GM20431 (cell line): ENCODE data around the gene NEU1.
"Not testable (repeated sequence)": the region's sequence is repeated elsewhere in the genome, so short reads cannot be mapped to it uniquely, and the experiment has no call there.

Experiments
- in situ Hi-C: fragments of 300-500 bp; cut with MseI, MboI; formaldehyde crosslinking; loops from one replicate; pipeline ENCODE4 v1.15.0; 2020; ENCODE audit warnings: low sequenced_read_pairs; ENCODE audit not compliant: unreplicated experiment

Gene NEU1

DNA sequence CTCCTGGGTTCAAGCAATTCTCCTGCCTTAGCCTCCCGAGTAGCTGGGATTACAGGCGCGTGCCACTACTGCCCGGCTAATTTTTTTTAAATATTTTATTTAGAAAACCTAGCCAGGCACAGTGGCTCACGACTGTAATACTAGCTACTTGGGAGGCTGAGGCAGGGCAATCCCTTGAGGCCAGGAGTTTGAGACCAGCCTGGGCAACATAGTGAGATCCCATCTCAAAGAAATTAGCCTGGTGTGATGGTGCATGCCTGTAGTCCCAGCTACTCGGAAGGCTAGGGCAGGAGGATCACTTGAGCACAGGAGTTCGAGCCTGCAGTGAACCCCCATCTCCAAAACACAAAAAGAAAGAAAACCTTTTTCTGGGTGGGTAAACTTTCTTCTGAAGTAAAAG, 13.7 kb upstream of the NEU1 start:
- in situ Hi-C loops, result no loop called here

GRCh38 chr6:31875877-31876276, 13.3 kb upstream of the NEU1 start:
- in situ Hi-C loops, result no loop called here

- in situ Hi-C loops, result no loop called here
Measured at GRCh38 chr6:31874836-31875572, 12.4 kb upstream of the NEU1 start.

GRCh38 chr6:31874084-31874670, 11.6 kb upstream of the NEU1 start:
- in situ Hi-C loops, result no loop called here

- in situ Hi-C loops, result no loop called here
Measured at GRCh38 chr6:31871046-31871659, 8.5 kb upstream of the NEU1 start.

GRCh38 chr6:31870385-31870921, 7.8 kb upstream of the NEU1 start:
- in situ Hi-C loops, result no loop called here

DNA sequence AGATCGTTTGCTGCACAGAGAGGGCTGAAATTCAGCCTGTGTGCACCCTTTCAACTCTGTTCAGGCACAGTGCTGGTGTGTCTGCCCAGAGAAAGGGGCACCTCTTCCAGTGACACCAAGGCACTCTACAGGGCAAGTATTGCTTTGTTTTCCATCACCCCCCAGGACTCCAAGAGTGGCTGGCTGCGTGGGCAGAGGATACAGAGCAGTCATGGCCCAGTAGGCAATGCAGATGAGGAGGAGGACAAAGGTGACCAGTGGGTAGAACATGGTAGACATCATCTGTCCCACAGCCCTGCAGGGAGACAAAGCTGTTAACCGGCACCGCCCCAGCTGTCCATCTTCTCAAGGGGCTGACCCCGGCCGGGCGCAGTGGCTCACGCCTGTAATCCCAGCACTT, 6.7 kb upstream of the NEU1 start:
- in situ Hi-C loops, result no loop called here

DNA sequence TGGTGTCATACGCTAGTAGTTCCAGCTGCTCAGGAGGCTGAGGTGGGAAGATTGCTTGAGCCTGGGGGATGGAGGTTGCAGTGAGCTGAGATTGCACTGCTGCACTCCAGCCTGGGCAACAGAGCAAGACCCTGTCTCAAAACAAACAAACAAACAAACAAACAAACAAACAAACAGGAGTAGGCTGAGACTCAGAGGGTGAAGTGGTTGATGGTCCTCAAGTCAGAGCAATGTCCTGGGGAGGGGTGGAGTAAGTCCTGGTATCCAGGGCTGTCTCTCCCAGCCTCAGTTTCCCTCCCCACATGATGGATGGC, 6.0 kb upstream of the NEU1 start:
- in situ Hi-C loops, result not testable (repeated sequence)

- in situ Hi-C loops, result no loop called here
Measured at GRCh38 chr6:31865205-31866118, 2.8 kb upstream of the NEU1 start.

GRCh38 chr6:31864818-31865204, 2.2 kb upstream of the NEU1 start:
- in situ Hi-C loops, result no loop called here

- in situ Hi-C loops, result not testable (repeated sequence)
Measured at GRCh38 chr6:31864123-31864562, 1.5 kb upstream of the NEU1 start.

GRCh38 chr6:31861919-31862343, 690 bp downstream of the NEU1 start:
- in situ Hi-C loops, result no loop called here

DNA sequence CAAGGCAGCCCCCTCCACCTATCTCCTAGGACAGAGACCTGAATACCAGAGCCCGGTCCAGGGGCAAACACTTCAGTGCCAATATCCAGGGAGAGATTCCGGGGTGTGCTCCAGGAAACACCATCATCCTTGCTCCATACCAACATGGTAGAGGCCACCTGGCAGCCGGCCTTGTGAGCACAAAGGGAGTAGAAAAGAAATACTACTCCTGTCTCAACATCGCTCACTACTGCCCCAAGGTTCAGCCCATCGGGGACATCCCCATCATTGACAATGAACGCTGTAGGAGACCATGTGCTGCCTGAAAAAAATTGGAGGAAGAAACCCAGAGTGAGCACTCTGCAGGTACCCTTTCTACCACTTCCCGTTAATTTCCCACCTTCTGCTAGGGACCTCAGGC, 1.5 kb downstream of the NEU1 start:
- in situ Hi-C loops, result no loop called here

DNA sequence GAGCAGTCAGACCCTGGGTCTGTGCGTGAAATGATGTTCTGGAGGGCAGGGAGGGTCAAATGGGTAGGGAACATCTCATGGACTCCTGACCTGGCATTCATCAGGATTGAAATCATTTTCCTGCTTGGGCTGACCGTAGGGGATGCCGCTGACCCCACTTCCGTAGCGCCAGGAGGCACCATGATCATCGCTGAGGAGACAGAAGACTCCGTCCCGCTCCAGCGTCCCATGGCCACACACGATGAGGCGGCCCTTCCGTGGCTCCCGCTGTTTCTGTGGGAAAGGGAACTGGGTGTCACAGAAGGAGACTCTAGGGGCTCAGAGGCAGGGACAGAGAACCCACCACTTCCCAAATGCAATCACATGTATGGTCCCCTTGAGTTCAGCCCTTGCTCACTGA, 2.3 kb downstream of the NEU1 start:
- in situ Hi-C loops, result no loop called here

GRCh38 chr6:31859923-31860322, 2.7 kb downstream of the NEU1 start:
- in situ Hi-C loops, result no loop called here

GRCh38 chr6:31858707-31859106, 3.9 kb downstream of the NEU1 start:
- in situ Hi-C loops, result no loop called here

- in situ Hi-C loops, result not testable (repeated sequence)
Measured at GRCh38 chr6:31857774-31858173, 4.8 kb downstream of the NEU1 start.

- in situ Hi-C loops, result not testable (repeated sequence)
Measured at GRCh38 chr6:31851980-31852718, 10.5 kb downstream of the NEU1 start.

DNA sequence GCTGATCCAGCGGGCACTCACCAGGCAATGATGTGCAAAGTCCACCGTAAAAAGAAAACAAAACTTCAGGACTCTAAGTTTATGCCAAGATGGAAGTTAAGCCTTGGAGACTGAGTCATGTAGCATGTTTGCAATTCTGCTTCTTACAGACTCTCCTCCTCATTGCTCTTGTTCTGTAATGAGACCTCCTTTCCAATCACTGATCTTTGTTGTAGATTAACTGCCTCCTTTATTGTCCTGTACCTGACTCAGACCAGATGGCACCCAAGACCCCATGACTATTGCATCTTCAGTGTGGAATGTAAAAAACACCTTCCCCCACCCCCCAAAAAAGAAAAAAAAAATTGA, 11.2 kb downstream of the NEU1 start:
- in situ Hi-C loops, result no loop called here
